Lung (tissue), 13 donors: Measurements from ENCODE around the gene TF. TPM values are rescaled to one million over a fixed set of nuclear protein-coding genes. Genes with fewer than 3 reads are reported as not detected.

Experiments used
- ATAC-seq: fragments of 200-7000 bp; cut with Tn5 transposase; one replicate; pipeline ENCODE4 v1.9.1; 2020; ENCODE audit warnings: moderate number of reproducible peaks; ENCODE audit not compliant: insufficient read depth, low FRiP score
- DNase-seq, 3 donors: peaks; one replicate each; pipeline ENCODE4 v3.0.0-alpha.2; 2013 to 2017
- H3K27ac ChIP-seq, 2 donors: one replicate each; pipeline ENCODE4 v1.5.1; 2013; ENCODE audit warnings: mild to moderate bottlenecking in 2 of 2, moderate library complexity in 2 of 2, control low read depth in 1 of 2, inconsistent platforms in 1 of 2, low read depth in 1 of 2, low read length in 1 of 2
- H3K27me3 ChIP-seq, 3 donors: one replicate each; pipeline ENCODE4 v1.5.1; 2013; ENCODE audit warnings: low read length in 2 of 3; ENCODE audit not compliant: control insufficient read depth in 3 of 3, insufficient read depth in 3 of 3
- H3K36me3 ChIP-seq, 4 donors: one replicate each; pipeline ENCODE4 v1.5.1; 2013; ENCODE audit warnings: low read length in 4 of 4, mild to moderate bottlenecking in 1 of 4, moderate library complexity in 1 of 4; ENCODE audit not compliant: control insufficient read depth in 4 of 4, insufficient read depth in 4 of 4
- H3K4me1 ChIP-seq, 5 donors: one replicate each; pipeline ENCODE4 v1.5.1; 2013; ENCODE audit warnings: low read length in 5 of 5, mild to moderate bottlenecking in 2 of 5, moderate library complexity in 1 of 5; ENCODE audit not compliant: control insufficient read depth in 5 of 5, insufficient read depth in 5 of 5
- H3K4me3 ChIP-seq: one replicate; pipeline ENCODE4 v1.5.1; 2013; ENCODE audit warnings: mild to moderate bottlenecking, control low read depth, moderate library complexity
- H3K9ac ChIP-seq, 2 donors: one replicate each; pipeline ENCODE4 v1.5.1; 2013; ENCODE audit warnings: low read length in 2 of 2, control low read depth in 1 of 2; ENCODE audit not compliant: insufficient read depth in 1 of 2
- H3K9me3 ChIP-seq, 4 donors: one replicate each; pipeline ENCODE4 v1.5.1; 2013; ENCODE audit warnings: low read length in 3 of 4, mild to moderate bottlenecking in 1 of 4, moderate library complexity in 1 of 4; ENCODE audit not compliant: control insufficient read depth in 4 of 4, insufficient read depth in 3 of 4
- CTCF ChIP-seq: IDR thresholded peaks from 2 replicates; pipeline ENCODE4 v1.5.1; 2012; ENCODE audit warnings: mild to moderate bottlenecking; ENCODE audit errors: control extremely low read depth, extremely low read depth
- WGBS, 2 donors: extraction: QIAGEN DNeasy Blood & Tissue Kit; methylation state at CpG; one replicate each; pipeline ENCODE4 v1.1.7; 2013; 5-methylcytosine and 5-hydroxymethylcytosine counted together
- polyA plus RNA-seq, 2 donors: library from polyadenylated mRNA; stranded (reverse); fragments of 200-250 nt; gene quantifications; one replicate each; pipeline ENCODE4 v1.2.1, GENCODE V29; 2013
- small RNA-seq: library from RNA; depleted of rRNA; stranded (forward); fragments of <200 nt; gene quantifications from one replicate; pipeline ENCODE3, GENCODE V24; 2014; ENCODE audit warnings: low replicate concordance
- total RNA-seq, 2 donors: library from RNA; depleted of rRNA in 1 of 2; stranded (reverse); fragments of >200 nt in 1 of 2; gene quantifications; one replicate each; pipeline ENCODE4 v1.2.1, GENCODE V29; 2014 to 2021
- donor health status: control.
- donor health status: control.
- donor health status: Bipolar disorder and iron deficiency.
- donor health status: healthy.
- donor health status: DM: yes; HTN: yes; CAD: no.

The TF gene
- total and polyA plus RNA-seq, 4 donors = 0.59 to 36.1 (median 15.7) TPM

GRCh38 chr3:133845127-133845526, 98.9 kb downstream of the TF start:
- no peak overlapping the region for H3K4me3 ChIP-seq
- H3K4me1 ChIP-seq = no peaks in the 10 kb centered on the region
- no peak for ATAC-seq
- TF ChIP-seq CTCF = no peak
- peaks cover 0 to 1% (median 0%) of the 10 kb centered on the region in 4 donors for H3K9me3 ChIP-seq
- no peak overlapping the region for H3K27ac ChIP-seq
- 96 to 98% methylated on average over 4 of the region's 4 CpGs for WGBS, 2 donors
- H3K27me3 ChIP-seq = no peaks in the 10 kb centered on the region
- no peak for DNase-seq
- no peaks in the 10 kb centered on the region for H3K36me3 ChIP-seq
- no peak overlapping the region for H3K9ac ChIP-seq

Small RNA genes within 50 kb of the gene (small RNA-seq; reads per million reads assigned to genes)
- not detected for gene RNA5SP140

Other genes starting within 250 kb of the TF start
- gene CDV3, start 172.7 kb upstream of the TF start, total RNA-seq = 100 to 1,000 TPM; 122 to 138 TPM
- gene CDV3, start 172.7 kb upstream of the TF start, polyA plus RNA-seq = 10 to 100 TPM; 50.5 to 87.0 TPM
- gene TOPBP1, start 84.5 kb upstream of the TF start, total RNA-seq = 10 to 100 TPM; 16.6 to 45.4 TPM
- 10 to 100 TPM in 1 of 2 donors, 1 to 10 TPM in 1; 6.9 to 10.9 TPM for gene TOPBP1, start 84.5 kb upstream of the TF start, polyA plus RNA-seq
- gene SRPRB, start 59.4 kb downstream of the TF start, total RNA-seq = 10 to 100 TPM; 20.3 to 82.4 TPM
- 10 to 100 TPM; 35.9 to 42.7 TPM for gene SRPRB, start 59.4 kb downstream of the TF start, polyA plus RNA-seq
- gene RAB6B, start 149.5 kb downstream of the TF start, total RNA-seq = 1 to 10 TPM; 3.3 to 5.1 TPM
- gene RAB6B, start 149.5 kb downstream of the TF start, polyA plus RNA-seq = 1 to 10 TPM; 1.8 to 3.0 TPM